NCI-H2196 treated with DMSO at 0.1 percent for 48 hours (cell line): ENCODE data around the gene ADGRB2.

ENCODE experiments used
- DNase-seq: peaks from one replicate; lab custom pipeline; 2025; ENCODE audit not compliant: unreplicated experiment; lab: John Stamatoyannopoulos, UW

Gene ADGRB2

DNA sequence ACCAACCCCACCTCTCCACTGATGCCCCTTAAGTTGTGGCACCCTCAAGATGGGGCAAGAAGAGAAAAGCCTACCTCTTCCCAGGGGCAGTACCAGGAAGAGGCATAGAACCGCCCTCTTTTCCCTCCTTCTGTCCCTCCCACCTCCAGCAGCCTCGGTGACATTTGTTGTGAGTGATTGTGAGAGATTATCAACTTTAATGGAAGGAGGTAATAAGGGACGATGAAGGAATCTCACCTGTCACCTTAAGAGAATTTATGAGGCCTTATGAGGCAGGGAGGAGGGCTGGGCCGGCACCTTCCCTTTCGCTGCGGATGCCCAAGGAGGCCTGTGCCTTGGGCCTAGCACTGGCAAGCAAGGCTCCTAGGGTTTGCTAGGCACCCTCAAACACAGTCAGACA is 1.4 kb upstream of the ADGRB2 start:
- no peak for DNase-seq

DNA sequence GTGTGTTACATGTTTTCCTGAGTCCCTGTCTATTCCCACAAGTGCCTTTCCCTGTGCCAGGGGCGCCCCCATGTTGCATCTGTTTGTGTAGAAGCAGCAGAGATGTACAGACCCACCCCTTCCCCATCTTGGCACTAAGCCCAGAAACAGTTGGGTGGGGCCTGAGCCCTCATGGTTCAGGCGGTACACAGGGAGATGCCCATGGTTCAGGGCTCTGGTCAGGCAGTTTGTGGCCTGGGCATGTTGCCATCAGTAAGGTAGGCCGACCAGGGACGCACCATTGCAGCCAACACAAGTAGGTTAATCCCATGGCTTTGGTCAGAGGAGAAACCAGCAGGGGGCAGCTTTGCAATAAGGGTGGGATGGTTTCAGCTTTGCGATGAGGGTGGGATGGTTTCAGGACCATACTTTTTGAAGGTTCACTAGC is 914 bp upstream of the ADGRB2 start:
- DNase-seq = no peak

DNA sequence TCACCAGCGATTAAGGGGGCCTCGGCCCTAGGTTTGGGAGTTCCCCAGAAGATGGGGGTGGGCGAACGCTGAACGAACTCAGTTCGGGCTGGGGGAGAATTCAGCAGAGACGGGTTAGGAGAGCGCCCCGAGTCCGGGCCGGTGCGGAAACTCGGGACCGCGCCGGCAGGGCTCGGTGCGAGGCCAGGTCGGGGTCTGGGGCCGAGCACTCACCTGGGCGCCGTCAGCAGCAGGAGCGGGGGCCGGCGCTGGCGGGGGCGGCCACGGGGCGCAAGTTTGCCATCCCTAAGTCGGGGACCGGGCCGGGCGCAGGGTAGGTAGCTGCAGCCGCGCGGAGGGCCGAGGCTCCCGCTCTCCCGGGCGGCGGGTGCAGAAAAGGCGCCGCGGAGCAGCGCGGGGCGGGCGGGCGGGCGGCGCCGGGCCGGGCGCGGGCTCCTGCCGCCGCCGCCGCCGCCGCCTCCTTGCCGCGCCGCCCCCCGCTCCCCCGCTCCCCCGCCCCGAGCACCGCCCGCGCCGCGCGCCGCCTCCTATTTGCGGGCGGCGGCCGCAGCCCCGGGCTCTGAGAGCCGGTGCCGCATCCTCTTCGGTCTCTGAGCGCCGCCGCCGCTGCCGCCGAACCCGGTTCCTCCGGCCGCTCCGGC is 349 bp downstream of the ADGRB2 start:
- DNase-seq = no peak

DNA sequence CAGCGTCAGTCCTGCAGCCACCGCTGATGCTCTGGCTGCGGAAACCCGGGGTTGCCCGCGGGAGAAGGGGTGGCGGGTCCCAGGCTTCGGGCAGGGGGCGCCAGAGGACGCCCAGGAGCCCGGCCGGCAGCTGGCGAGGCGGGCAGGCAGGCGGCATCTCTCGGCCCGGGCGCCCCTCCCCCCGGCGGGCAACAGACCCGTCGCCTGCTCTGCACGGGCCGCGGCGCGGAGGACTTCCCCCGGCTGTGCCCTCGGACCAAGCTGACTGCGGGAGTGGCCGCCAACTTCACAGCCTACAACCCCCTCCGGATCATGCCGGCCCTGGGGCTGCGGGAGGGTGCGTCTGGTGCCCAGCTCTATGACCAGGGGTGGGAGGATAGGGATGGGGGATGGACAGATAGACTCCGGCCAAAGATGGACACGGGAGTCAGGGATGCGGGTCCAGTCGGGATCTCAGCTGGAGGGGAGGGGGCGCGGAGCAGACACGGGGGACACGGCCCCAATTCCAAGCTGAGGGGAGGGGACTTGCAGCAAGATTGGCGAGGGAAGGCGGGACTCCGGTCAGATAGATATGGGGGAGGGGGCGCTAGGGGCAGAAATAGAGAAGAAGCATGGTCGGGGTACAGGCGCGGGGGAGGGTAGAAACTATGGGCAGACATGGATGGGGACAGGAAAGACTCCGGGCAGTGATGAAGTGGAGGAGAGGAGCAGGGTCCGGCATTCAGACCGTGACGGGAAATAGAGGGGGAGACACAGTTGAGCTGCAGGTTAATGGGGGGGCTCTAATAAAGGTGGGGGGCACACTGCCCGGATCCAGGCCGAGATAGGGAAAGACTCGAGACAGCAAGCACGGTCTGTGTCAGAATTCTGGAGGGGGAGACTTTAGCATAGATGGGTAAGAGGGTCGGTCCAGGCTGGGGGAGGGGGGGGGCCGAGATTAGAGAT is 1.1 kb downstream of the ADGRB2 start:
- peak; percentile 68 for DNase-seq

DNA sequence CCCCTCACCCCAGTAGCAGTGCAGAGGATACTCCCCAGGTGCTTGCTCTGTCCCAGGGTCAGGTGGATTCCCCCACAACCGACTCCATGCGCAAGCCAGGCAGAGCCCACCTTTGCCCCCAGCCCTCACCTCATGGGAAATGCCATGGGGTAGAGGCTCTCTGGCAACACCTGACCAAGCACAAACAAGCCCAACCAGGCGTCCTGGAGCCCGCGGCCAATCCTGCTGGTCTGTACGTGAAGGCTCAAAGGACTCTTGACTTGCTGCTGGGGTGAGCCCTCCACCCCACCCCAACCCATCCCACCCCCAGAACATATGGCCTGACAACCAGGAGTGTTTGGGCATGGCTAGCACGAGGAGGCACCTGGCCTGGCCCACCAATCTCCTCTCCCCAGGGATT is 1.8 kb downstream of the ADGRB2 start:
- no peak for DNase-seq

DNA sequence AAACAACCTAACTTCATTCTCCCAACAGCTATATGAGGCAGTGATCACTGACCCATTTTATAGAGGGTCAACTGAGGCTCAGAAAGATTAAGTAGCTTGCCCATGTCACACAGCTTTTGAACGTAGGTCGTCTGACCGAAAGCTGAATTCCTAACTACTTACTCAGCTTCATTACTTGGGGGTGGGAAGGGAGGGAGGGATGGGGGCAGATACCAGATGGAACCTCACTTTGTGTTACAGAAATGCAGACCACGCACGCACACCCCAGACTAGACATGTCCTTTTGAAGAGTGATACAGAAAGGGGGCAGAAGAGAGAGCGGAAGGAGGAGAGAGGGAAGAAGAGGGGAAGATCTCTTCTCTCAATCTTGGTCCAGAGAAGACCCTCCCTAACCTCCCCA is 2.3 kb downstream of the ADGRB2 start:
- no peak for DNase-seq

DNA sequence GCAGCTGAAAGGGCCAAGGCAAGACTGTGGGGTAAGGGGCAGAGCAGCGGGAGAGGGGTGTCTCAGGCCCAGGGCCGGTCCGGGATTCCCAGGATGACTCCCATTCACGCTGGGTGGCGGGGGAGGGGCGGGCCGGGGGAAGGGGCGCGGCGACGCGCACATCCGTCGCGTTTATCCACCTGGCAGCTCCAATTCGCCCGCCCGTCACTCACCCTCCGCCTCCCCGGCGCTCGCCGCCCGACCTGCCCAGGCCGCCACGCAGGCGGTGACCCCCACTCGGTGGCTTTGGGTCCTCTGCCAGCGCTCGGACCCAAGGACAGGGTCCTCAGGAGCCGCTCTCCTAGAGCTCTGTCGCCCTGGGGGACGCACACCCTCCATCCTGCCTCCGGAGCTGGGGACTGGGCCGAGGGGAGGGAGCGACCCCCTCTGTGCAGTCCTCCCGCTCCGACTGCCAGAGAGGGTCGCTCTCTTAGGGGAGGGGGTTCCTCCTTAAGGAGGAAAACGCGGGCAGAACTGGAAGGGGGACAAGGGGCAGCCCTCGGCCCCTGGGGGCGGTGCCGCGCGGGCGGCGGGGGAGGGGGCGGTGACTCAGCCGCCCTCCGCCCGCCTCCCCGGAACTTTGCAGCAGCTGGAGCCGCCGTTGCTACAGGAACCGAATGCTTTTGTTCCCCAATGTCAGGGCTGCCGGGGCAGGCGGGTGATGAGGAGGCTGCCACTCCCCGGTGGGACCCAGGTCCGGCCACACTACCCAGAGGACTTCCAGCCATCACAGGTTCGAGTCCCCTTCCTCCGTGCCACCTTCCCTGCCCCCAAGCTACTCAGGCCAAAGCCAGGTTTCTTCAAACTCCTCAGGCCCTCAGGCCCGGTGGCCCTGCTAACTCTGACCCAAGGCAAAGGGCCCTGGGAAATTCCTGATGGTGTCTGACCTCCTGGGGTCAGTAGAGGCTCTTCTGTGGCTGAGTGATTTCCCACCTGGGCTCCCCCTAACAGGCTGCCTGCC is 3.4 kb downstream of the ADGRB2 start:
- peak; percentile 62 for DNase-seq

DNA sequence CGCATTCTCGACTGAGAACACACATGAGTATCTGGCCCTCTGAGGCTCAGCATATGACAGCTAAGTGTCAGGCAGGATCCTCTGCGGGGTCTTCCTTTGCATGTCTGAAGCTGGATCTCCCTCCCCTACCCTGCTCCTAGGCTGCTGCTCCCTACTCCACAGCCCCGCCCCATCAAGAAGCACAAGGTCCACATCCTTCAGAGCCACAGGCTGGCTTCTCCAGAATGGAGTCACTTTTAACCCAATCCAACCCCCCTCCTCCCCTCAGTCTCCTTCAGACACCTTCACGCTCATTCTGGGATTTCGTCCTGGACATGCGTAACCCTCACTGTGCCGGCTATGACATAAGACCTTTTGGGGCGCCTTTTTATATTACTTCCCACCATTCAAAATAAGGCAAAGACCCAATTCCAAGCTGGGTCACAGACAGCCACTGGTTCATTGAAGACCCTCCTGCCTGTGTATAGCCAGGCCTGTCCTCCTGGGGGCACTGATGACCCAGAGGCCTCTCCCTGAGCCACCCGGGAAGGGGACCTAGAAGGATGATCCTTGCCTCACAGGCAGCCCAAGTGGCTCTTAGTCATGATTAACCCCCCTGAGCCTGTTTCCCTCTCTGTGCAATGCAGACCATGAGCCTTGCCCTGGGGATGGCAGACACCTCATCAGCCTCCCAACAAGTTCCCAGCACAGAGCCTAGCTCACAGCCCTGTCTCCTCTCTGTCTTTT is 4.7 kb downstream of the ADGRB2 start:
- no peak for DNase-seq

DNA sequence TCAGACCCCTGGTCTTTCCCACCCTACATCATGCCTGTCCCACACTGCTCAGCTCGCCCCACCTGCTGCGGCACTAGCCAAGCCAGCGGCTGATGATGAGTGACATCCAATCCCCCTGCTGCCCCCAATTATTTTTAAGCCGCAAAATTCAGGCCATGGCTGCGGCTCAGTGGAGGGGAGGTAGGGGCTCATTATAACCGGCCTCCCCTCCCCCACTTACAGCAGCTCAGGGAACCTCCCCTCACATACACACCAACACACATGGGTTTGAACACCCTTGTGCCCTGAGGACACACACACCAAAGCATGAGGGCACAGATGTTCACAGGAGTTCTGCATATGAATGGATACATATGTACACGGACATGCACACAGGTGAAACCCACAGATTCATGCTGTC is 5.3 kb downstream of the ADGRB2 start:
- no peak for DNase-seq

DNA sequence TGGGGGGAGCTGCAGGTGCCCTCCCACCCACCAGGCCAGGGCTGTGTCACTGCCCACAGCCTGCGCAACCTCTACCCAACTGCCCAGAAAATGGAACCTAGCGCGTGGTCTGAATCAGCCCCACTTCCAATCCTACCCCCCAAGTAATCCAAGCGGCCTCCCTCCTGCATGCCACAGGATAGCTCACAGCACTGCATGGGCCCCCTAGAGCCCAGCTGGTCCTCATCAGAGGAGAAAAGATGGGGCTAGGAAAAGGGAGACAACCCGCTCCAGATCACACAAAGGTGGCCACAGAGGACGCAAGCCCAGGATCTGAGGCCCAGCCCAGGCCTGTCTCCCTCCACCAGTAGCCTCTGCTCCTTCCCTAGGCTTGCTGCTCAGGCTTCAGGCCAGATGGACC is 6.2 kb downstream of the ADGRB2 start:
- no peak for DNase-seq

DNA sequence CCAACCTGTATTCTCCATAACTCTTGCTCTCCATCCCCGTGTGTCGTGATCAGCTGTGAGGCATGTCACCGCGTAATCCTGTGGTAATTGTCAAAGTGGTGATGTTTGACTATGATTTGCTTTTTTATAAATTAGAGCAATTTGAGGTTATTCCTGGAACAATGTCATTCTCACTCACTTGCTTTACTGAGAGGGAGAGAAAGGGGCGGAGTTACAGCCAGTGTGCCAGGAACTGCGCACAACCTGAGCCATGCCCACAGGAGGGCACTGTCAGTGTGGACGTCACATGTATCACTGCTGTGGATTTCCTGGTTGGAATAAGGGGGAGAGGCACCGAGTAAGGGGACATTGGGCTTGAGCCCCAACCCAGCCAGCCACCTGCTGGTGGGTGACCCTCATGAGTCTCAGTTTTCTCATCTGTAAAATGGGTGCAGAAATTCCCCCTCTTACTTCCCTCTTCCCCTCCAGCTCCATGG is 6.9 kb downstream of the ADGRB2 start:
- no peak for DNase-seq

DNA sequence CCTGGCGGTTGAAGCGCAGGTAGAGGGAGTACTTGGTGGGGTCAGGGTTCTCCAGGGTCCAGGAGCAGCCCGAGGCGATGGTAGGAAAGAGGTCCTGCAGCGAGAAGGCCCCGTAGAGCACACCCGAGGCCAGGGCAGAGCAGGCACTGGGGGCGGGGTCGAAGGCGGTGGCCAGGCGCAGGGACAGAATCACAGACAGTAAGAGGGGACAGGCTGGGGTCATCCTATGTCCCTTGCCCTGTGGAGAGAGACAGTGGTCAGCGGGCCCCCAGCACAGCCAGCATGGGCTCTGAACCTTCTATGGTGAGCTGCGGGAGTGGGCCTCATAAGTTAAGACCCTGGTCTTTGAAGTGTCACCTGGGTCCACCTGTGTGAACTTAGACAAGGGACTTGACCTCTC is 7.6 kb downstream of the ADGRB2 start:
- DNase-seq = no peak

DNA sequence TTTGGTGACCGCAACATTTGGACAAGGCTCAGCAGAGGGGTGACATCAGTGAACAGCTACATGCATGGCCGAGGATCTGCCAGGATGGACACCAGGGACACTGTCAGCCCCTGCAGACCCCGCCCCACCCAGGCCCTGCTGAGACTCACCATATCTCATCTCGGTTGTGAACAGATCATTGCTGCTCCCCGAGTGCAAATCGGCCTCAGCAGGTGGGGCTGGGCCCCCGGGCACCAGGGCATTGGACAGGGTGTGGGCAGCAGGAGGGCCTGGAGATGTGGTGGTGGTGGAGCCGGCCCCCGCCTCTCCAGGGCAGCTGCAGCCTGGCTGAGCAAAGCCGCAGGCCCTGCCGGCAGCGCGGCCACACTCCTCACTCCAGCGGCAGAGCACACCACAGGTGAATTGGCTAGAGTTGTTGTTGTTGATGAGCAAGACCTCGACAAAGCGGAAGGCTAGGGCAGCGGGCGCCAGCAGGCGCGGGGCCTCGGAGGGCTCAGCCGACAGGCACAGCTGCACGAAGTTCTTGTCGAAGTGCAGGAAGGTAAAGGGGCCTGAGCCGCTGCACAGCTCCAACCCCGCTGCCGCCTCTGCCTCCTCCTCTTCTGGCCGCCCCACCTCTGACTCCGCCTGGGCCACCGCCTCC is 8.2 kb downstream of the ADGRB2 start:
- DNase-seq = no peak

DNA sequence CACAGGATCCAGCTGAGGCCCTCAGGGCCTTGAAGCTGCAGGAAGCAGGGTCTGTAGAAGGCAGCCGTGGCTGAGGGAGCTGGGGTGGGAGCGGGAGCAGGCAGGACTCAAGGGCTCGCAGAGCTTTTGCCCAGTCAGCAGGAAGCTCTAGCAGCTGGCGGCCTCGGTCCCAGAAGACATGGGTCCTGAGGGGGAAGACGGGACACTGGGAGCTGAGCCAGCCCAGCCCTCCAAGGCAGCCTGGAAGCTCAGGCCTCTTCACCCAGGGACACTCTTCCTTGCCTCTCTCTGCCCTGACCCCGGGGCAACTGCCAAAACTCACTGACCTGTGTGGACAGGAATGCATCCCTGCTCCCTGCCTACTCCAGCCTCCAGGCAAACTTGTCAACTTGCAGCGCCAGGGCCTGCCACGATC is 8.9 kb downstream of the ADGRB2 start:
- DNase-seq = no peak

DNA sequence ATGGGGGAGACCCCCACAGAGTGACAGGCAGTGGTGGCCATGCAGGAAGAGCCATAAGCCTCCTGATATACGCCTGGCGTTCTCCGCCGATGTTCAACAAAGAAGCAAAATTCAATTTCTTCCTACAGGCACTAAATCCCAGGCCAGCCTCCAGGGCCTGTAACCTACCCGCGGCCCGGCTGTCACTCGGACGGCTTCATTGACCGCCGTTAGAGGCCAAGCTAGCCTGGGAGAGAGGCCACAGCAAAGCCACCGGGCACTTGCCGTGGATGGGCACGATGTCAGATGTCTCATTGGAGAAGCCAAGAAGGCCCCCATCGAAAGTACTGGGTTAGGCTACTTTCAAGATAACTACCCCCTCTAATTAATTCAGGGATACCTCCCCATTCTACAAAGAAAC is 9.7 kb downstream of the ADGRB2 start:
- no peak for DNase-seq

DNA sequence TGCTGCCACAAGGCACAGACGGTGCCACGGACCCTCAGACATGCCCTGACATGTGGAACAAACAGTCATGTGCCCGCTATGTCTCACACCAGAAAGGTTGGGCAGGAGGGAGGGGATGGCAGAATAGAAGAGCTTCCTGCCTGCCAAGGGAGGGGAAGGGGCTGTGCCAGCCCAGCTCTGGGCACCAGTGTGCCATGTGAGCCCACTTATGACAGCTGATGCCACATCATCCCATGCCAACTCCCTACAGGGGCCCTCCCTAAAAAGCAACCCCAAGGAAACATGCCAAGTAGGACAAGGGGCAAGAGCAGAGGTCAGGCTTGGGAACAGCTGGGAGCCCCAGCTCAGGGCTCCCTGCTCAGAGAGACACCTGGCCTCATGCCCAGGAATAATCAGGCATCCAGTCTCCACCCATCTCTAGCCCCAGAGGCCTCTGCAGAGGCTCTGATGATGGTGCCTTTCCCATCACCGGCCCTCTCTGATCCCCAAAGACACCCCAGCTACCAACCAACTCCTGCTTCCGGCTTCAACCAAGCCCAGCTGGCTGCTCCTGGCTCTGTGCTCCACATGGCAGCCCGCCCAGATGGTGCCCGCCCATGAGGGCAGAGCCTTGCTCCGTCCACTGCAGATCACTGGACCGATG is 10.3 kb downstream of the ADGRB2 start:
- DNase-seq = peak; percentile 93

DNA sequence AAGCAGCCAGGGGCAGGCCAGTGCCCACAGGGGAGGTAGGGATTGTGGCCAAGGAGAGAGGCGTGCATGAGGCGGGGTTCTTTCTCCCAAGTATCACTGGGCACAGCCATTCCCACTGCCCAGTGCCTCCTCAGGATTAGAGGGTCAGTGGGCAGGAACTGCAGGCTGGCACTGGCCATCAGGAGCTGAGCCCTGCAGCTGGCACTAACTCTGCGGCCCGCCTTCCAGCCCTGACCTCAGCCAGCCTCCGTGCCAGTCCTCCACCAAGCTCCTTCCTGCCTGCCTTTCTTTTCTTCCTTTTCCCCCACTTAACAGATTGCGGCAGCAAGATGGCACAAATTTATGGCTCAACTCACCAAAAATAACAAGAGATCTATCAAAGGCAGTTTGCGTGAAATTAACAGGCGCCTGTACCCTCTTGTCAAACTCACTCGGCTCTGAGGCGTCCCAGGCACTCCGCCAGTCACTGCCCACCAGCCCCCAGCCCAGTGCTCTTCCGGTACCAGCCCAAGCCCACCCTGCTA is 11.1 kb downstream of the ADGRB2 start:
- peak; percentile 39 for DNase-seq

DNA sequence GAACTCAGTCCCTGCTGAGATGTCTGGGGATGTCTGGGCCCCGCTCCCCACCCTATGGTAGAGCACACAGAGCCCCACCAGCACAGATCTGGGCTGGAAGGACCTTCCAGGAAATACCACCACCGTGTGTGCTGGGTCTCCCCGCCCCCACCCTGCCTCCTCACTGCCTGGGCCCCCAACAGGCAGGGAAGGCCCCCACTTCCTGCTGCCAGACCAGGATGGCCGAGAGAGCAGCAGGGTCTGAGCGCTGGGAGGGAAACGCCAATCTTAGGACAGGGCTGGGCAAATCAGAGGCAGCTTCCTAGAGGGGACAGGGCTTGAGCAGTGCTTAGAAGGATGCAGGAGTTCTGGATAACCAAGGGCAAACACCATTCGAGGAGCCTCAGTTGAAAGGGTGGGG is 11.9 kb downstream of the ADGRB2 start:
- no peak for DNase-seq

DNA sequence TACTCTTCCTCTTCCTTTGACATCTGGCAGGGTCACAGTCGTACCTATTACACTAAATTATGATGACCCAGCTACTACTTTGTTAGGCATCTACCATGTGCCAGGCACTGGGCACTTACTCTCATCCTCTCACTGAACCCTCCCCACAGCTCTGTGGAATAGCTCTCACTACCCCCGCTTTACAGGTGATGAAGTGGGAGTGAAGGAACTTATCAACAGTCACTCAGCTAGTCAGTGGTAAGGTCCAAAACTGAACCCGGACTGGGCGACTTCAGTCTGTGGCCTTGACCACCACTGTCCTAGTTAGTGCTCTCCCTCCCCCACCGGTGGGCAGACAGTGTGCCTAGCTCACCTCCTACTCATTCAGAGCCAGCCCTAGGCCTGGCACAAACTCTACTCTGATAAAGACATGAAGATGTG is 12.3 kb downstream of the ADGRB2 start:
- DNase-seq = no peak
